ENCODE measurements around the gene SEL1L3. TPM values are rescaled to one million over a fixed set of nuclear protein-coding genes. Genes with fewer than 3 reads are reported as not detected.

The SEL1L3 gene
- total RNA-seq, 1 experiment from 2014 or later = 65.1 TPM

DNA sequence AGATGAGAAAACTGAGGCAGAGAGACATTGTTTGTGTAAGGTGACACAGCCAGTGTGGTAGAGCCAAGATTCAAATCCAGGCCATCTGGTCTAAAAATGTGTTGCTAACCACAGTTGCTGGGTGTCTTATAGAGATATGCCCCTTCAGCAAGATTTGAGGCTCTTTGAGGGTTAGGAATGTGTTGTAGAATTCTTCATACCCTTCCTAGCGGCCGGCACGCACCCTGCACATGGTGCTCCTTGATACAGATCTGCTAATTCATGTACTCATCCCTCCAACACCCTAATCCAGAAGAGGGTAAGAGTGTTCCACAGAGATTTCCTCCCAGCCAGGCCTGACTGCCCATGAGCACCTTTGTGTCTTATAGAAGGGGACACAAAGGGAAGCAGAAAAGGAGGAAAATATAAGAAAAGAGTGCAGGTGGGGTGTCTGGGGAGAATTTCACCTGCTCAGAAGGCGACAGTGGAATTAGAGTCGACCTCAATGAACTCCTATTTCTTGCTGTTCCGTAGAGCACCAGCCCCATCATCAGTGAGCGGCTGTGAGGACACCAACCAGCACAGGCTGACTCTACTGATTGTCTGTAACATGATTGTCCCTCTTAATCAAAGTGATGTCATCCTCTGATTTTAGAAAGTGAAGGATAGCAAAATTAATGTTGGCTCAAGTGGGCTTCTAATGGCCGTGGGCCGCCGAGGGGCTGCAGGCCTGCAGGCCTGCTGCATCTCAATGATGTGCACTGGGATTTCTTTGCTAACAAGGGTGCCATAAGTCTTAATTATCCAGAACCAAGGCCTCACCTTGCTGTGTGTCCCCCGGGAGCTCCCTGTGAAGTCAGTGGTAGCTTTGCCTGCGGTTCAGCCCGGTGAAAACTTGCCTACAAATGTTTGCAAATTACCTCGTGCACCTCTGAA is 27.1 kb upstream of the SEL1L3 start:
- no peaks in the 10 kb centered on the region for H3K9me3 ChIP-seq (replicated peaks)
- H3K27ac ChIP-seq = no peak overlapping the region
- no peak overlapping the region for H3K4me3 ChIP-seq
- H3K4me1 ChIP-seq (replicated peaks) = peaks cover 2% of the 10 kb centered on the region
- H3K27me3 ChIP-seq (replicated peaks) = no peaks in the 10 kb centered on the region
- H3K36me3 ChIP-seq = no peaks in the 10 kb centered on the region
- DNase-seq (ENCODE audit: low read depth in 1 of 2, low spot score in 2 of 2) = no peak

- no peak for DNase-seq (ENCODE audit: low read depth in 1 of 2, low spot score in 2 of 2)
Measured at GRCh38 chr4:25888781-25889180, 26.0 kb upstream of the SEL1L3 start.

DNA sequence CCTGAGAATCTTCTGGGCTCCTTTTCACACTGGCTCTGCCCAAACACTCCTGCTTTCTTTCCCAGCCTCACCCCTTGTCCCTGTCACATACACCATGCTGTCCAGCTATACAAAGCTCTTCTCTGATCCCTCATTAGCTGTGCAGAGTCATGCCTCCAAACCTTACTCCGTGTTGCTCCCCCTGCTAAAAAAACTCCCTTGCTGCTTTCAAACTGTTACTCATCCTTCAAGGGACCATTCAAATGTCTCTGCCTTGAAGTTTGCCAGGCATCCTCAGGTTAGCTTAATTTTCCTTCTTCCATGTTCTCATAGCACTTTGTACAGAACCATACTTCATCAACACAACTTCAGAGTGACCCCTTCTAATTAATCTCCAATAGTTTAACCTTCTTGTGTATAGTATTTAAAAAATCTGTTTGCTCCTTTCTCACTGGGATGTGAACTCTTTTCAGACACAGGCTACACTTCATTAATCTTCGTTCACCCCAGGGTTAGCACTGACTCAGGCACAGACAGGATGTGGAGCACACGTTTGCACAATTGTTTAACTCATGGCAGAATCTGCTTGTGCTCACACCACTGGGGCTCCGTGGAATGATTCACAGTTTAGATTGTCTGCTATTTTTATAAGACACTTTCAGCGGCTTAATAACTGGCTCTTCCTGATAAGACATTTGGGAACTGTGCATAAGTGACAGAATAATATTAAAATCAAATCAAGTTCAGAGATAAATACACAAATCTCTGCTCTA is 21.4 kb upstream of the SEL1L3 start:
- H3K4me1 ChIP-seq (replicated peaks) = peaks cover 13% of the 10 kb centered on the region
- peak in 1 of 2 experiments; percentile 19 for DNase-seq (ENCODE audit: low read depth in 1 of 2, low spot score in 2 of 2)
- H3K4me3 ChIP-seq = no peak overlapping the region
- H3K9me3 ChIP-seq (replicated peaks) = no peaks in the 10 kb centered on the region
- no peaks in the 10 kb centered on the region for H3K36me3 ChIP-seq
- H3K27ac ChIP-seq = no peak overlapping the region
- no peaks in the 10 kb centered on the region for H3K27me3 ChIP-seq (replicated peaks)

More at GRCh38 chr4:25888781-25889180, 26.0 kb upstream of the SEL1L3 start:
- H3K4me1 ChIP-seq (replicated peaks) = peaks cover 13% of the 10 kb centered on the region
- no peaks in the 10 kb centered on the region for H3K9me3 ChIP-seq (replicated peaks)
- H3K4me3 ChIP-seq = no peak overlapping the region
- H3K36me3 ChIP-seq = no peaks in the 10 kb centered on the region
- H3K27me3 ChIP-seq (replicated peaks) = no peaks in the 10 kb centered on the region
- no peak overlapping the region for H3K27ac ChIP-seq

- Histone ChIP-seq H3K4me3 (no peak overlapping the region), H3K27me3 (replicated peaks) (no peaks in the 10 kb centered on the region), H3K36me3 (no peaks in the 10 kb centered on the region), H3K9me3 (replicated peaks) (no peaks in the 10 kb centered on the region), H3K4me1 (replicated peaks) (peaks cover 13% of the 10 kb centered on the region), H3K27ac (no peak overlapping the region)
- no peak for DNase-seq (ENCODE audit: low read depth in 1 of 2, low spot score in 2 of 2)
Measured at GRCh38 chr4:25883565-25883964, 20.8 kb upstream of the SEL1L3 start.

DNA sequence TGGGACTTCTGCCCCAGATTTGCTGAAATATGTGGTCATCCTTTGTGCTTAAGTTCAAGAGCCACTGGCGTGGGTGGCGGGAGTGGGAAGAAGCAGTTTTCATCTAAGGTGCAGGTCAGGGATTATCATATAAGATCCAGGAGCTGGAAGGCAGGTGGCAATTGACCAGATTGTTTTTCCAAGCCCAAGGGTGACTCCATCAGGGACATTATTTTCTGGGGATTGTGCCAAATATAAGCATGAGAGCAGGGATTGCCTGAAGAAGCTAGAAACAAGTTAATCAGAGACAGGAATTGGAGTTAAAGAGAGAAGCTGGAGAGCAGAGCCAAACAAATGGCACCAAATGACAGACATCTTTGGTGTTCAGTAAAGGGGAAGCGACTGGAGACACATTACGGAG is 19.4 kb upstream of the SEL1L3 start:
- H3K4me3 ChIP-seq = no peak overlapping the region
- no peaks in the 10 kb centered on the region for H3K36me3 ChIP-seq
- H3K9me3 ChIP-seq (replicated peaks) = no peaks in the 10 kb centered on the region
- DNase-seq (ENCODE audit: low read depth in 1 of 2, low spot score in 2 of 2) = no peak
- peaks cover 13% of the 10 kb centered on the region for H3K4me1 ChIP-seq (replicated peaks)
- no peaks in the 10 kb centered on the region for H3K27me3 ChIP-seq (replicated peaks)
- H3K27ac ChIP-seq = no peak overlapping the region

- H3K27ac ChIP-seq = no peak overlapping the region
- no peaks in the 10 kb centered on the region for H3K27me3 ChIP-seq (replicated peaks)
- peaks cover 13% of the 10 kb centered on the region for H3K4me1 ChIP-seq (replicated peaks)
- no peak for DNase-seq (ENCODE audit: low read depth in 1 of 2, low spot score in 2 of 2)
- no peaks in the 10 kb centered on the region for H3K36me3 ChIP-seq
- no peak overlapping the region for H3K4me3 ChIP-seq
- no peaks in the 10 kb centered on the region for H3K9me3 ChIP-seq (replicated peaks)
Measured at GRCh38 chr4:25881193-25881592, 18.4 kb upstream of the SEL1L3 start.

DNA sequence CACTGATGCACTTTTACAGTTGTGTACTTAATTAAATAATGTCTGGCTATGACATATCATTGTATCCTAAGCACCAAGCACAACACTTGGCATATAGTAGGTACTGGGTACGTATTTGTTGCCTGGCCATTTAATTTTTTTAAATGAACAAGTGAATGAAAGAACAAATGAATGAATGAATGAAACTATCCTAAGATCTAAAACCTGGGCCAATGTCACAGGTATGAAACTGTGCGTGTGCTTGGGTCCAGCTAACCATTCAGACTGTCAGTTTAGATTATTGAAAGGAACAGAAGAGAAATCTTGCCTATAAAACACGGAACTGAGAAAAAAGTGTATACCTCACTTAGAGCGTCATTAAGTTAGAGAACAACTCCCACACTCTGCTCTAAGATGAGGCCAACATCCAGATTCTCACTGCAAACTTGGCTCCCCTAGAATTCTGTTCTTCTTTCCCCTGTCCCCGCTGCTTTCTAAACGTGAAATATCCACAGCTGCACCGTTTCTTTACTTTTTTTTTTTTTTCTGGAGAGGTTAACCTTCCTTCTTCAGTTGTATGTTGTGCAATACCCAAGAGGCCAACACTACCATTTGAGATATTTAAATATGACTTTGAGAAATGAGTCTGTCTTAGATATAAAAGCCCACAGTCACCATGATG is 17.3 kb upstream of the SEL1L3 start:
- DNase-seq (ENCODE audit: low read depth in 1 of 2, low spot score in 2 of 2) = no peak
- peaks cover 13% of the 10 kb centered on the region for H3K4me1 ChIP-seq (replicated peaks)
- no peak overlapping the region for H3K27ac ChIP-seq
- H3K36me3 ChIP-seq = no peaks in the 10 kb centered on the region
- no peak overlapping the region for H3K4me3 ChIP-seq
- no peaks in the 10 kb centered on the region for H3K9me3 ChIP-seq (replicated peaks)
- no peaks in the 10 kb centered on the region for H3K27me3 ChIP-seq (replicated peaks)

- H3K27me3 ChIP-seq (replicated peaks) = no peaks in the 10 kb centered on the region
- DNase-seq (ENCODE audit: low read depth in 1 of 2, low spot score in 2 of 2) = no peak
- no peaks in the 10 kb centered on the region for H3K9me3 ChIP-seq (replicated peaks)
- no peaks in the 10 kb centered on the region for H3K36me3 ChIP-seq
- peaks cover 9% of the 10 kb centered on the region for H3K4me1 ChIP-seq (replicated peaks)
- no peak overlapping the region for H3K4me3 ChIP-seq
- no peak overlapping the region for H3K27ac ChIP-seq
Measured at GRCh38 chr4:25879587-25879986, 16.8 kb upstream of the SEL1L3 start.

DNA sequence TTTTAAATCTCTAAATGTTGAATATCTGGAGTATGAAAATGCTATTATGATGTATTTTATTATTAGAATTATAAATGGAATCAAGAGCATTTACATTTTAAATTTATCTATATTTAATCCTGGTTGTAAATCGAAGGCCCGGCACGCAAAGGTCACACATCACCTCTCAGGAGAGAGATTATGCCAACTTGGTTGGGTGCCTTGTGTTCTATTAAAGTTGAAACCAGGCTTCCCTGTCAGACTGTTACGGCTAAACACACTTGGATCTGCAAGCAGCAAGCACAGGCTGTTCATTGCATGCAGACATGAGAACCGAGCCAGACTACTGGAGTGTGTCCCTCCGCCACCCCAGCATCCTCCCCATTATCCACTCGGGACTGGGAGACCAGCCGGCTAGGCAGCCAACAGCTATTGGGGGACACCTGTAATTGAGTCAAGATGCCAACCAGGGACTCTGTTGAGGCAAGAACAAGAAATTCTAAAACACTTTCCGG is 16.4 kb upstream of the SEL1L3 start:
- DNase-seq (ENCODE audit: low read depth in 1 of 2, low spot score in 2 of 2) = no peak
- Histone ChIP-seq H3K9me3 (replicated peaks) (no peaks in the 10 kb centered on the region), H3K27me3 (replicated peaks) (no peaks in the 10 kb centered on the region), H3K27ac (no peak overlapping the region), H3K4me1 (replicated peaks) (peaks cover 4% of the 10 kb centered on the region), H3K4me3 (no peak overlapping the region), H3K36me3 (no peaks in the 10 kb centered on the region)

DNA sequence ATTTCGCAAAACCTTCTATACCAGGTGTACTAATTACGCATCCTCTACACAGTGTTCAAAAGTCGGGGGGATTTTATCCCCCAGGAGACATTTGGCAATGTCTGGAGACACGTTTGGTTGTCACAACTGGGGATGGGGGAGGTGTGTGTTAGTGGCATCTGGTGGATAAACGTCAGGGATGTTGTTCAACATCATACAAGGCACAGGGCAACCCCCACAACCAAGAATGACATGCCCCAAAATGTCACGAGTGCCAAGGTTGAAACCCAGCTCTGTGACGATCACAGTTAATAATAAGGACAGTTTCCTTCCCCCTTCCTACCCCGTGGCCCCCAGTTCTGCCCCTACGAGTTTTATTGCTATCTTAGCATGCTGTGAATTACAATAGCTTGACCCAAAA is 15.9 kb upstream of the SEL1L3 start:
- Histone ChIP-seq H3K27me3 (replicated peaks) (no peaks in the 10 kb centered on the region), H3K9me3 (replicated peaks) (no peaks in the 10 kb centered on the region), H3K4me1 (replicated peaks) (no peaks in the 10 kb centered on the region; the same call in 1 of the 2 replicates), H3K36me3 (no peaks in the 10 kb centered on the region), H3K4me3 (no peak overlapping the region), H3K27ac (no peak overlapping the region)
- DNase-seq (ENCODE audit: low read depth in 1 of 2, low spot score in 2 of 2) = no peak

GRCh38 chr4:25875281-25875745 is 12.5 kb upstream of the SEL1L3 start:
- DNase-seq (ENCODE audit: low read depth in 1 of 2, low spot score in 2 of 2) = no peak
- H3K9me3 ChIP-seq (replicated peaks) = no peaks in the 10 kb centered on the region
- no peak overlapping the region for H3K27ac ChIP-seq
- H3K36me3 ChIP-seq = no peaks in the 10 kb centered on the region
- H3K4me1 ChIP-seq (replicated peaks) = no peaks in the 10 kb centered on the region
- no peaks in the 10 kb centered on the region for H3K27me3 ChIP-seq (replicated peaks)
- no peak overlapping the region for H3K4me3 ChIP-seq

GRCh38 chr4:25874655-25875054 is 11.9 kb upstream of the SEL1L3 start:
- Histone ChIP-seq H3K36me3 (no peaks in the 10 kb centered on the region), H3K27ac (no peak overlapping the region), H3K4me1 (replicated peaks) (no peaks in the 10 kb centered on the region), H3K9me3 (replicated peaks) (no peaks in the 10 kb centered on the region), H3K4me3 (no peak overlapping the region), H3K27me3 (replicated peaks) (no peaks in the 10 kb centered on the region)
- DNase-seq (ENCODE audit: low read depth in 1 of 2, low spot score in 2 of 2) = no peak

DNA sequence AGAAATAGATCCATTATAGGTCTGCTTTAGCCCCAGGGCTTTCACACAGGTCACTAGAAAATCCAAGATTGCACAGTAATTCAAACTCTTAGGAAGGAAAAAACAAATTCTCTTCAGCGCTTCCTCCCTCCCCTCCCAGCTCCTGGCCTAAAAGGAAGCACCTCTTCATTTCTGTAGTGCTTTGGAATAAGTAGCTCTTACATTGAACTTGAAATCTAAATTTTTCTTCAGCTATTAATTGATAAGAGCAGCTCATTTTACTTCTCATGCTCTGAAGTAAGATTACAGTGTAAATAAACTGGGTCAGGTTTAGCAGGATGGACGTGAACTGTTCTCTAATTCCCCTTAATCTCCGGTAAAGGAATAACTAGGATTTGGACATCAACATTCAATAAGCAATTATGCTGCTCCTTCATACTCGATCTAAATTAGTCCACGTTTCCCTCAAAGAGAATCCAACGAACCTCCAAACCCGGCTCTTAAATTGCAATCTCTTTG is 10.9 kb upstream of the SEL1L3 start:
- no peak for DNase-seq (ENCODE audit: low read depth in 1 of 2, low spot score in 2 of 2)
- Histone ChIP-seq H3K9me3 (replicated peaks) (no peaks in the 10 kb centered on the region), H3K27me3 (replicated peaks) (no peaks in the 10 kb centered on the region), H3K4me3 (no peak overlapping the region), H3K36me3 (no peaks in the 10 kb centered on the region), H3K4me1 (replicated peaks) (no peaks in the 10 kb centered on the region), H3K27ac (no peak overlapping the region)
